HepG2 (cell line): ENCODE results near the gene PACS1. TPM values are rescaled to one million over a fixed set of nuclear protein-coding genes. Genes with fewer than 3 reads are reported as not detected.

ENCODE experiments used
- AGO1 ChIP-seq: fragments of 200-400 bp; formaldehyde crosslinking; IDR thresholded peaks from 2 replicates; pipeline ENCODE4 v1.6.1; 2017; ENCODE audit warnings: mild to moderate bottlenecking, low read depth, low read length, moderate library complexity; ENCODE audit not compliant: poor library complexity, severe bottlenecking
- CC2D1A ChIP-seq: sonication (generic); formaldehyde crosslinking; IDR thresholded peaks from 2 replicates; pipeline ENCODE4 v1.8.1; 2023; ENCODE audit warnings: mild to moderate bottlenecking, missing genetic modification reagents
- KDM6A ChIP-seq: IDR thresholded peaks from 2 replicates; pipeline ENCODE4 v1.6.1; 2016; ENCODE audit warnings: low read depth
- NCOA5 ChIP-seq: sonication (generic); formaldehyde crosslinking; IDR thresholded peaks from 2 replicates; pipeline ENCODE4 v1.4.0; 2020; ENCODE audit warnings: missing genetic modification reagents
- RAD51 ChIP-seq: fragments of 450-650 bp; IDR thresholded peaks from 2 replicates; pipeline ENCODE4 v1.6.1; 2016; ENCODE audit warnings: borderline replicate concordance
- RFXAP ChIP-seq: sonication (generic); formaldehyde crosslinking; IDR thresholded peaks from 2 replicates; pipeline ENCODE4 v1.4.0; 2020; ENCODE audit warnings: missing genetic modification reagents, borderline replicate concordance
- RXRB ChIP-seq: IDR thresholded peaks from 2 replicates; pipeline ENCODE4 v1.6.1; 2016; ENCODE audit warnings: borderline replicate concordance, missing genetic modification reagents, missing compliant biosample characterization
- SALL2 ChIP-seq: sonication (generic); formaldehyde crosslinking; IDR thresholded peaks from 2 replicates; pipeline ENCODE4 v1.8.1; 2023; ENCODE audit warnings: mild to moderate bottlenecking, missing genetic modification reagents, inconsistent platforms
- ZFAT ChIP-seq: sonication (generic); formaldehyde crosslinking; conservative IDR thresholded peaks from 2 replicates; pipeline ENCODE4 v1.8.1; 2023; ENCODE audit warnings: missing genetic modification reagents, inconsistent platforms
- ZNF180 ChIP-seq: sonication (generic); formaldehyde crosslinking; IDR thresholded peaks from 2 replicates; pipeline ENCODE4 v1.4.0; 2020; ENCODE audit warnings: low read depth, missing genetic modification reagents, borderline replicate concordance
- ZNF33A ChIP-seq: sonication (generic); formaldehyde crosslinking; IDR thresholded peaks from 2 replicates; pipeline ENCODE4 v1.5.1; 2020; ENCODE audit warnings: missing genetic modification reagents, mild to moderate bottlenecking, moderate library complexity, borderline replicate concordance
- ZNF776 ChIP-seq: sonication (generic); formaldehyde crosslinking; IDR thresholded peaks from 2 replicates; pipeline ENCODE4 v1.4.0; 2020; ENCODE audit warnings: mild to moderate bottlenecking, missing genetic modification reagents
- polyA plus RNA-seq, 8 experiments: library from polyadenylated mRNA; depleted of rRNA in 3 of 8; stranded (reverse) in 7 of 8; unstranded in 1 of 8; fragments of >200 nt; fragmentation: Illumina TruSeq in 4 of 8; extraction: Trizol in 4 of 8; gene quantifications; 2 replicates each; pipeline versions ENCODE4 v1.2.1 to v1.2.3, GENCODE V29; 2011 to 2016; ENCODE audit warnings: low read depth in 4 of 8, missing spikeins in 1 of 8, mixed read lengths in 1 of 8; ENCODE audit not compliant: insufficient read depth in 1 of 8
- total RNA-seq, 5 experiments: library from RNA; depleted of rRNA; stranded (reverse); fragments of >200 nt; fragmentation: Illumina TruSeq; extraction: Trizol; gene quantifications; 2 replicates each; pipeline ENCODE4 v1.2.3, GENCODE V29; 2016; ENCODE audit warnings: low read depth in 1 of 5
- TF ChIP-seq, protein P1 (sequence below): sonication (generic); formaldehyde crosslinking; IDR thresholded peaks from 2 replicates; pipeline ENCODE4 v1.9.0; 2021; ENCODE audit warnings: missing genetic modification reagents, mild to moderate bottlenecking, borderline replicate concordance
- TF ChIP-seq, protein P2 (sequence below): sonication (generic); formaldehyde crosslinking; IDR thresholded peaks from 2 replicates; pipeline ENCODE4 v1.4.0; 2020; ENCODE audit warnings: mild to moderate bottlenecking, missing genetic modification reagents
- TF ChIP-seq, protein P3 (sequence below): IDR thresholded peaks from 2 replicates; pipeline ENCODE4 v1.6.1; 2016; ENCODE audit warnings: missing genetic modification reagents, missing compliant biosample characterization

The PACS1 gene
- total and polyA plus RNA-seq, 2 of the 13 experiments (the other 11 are each of a cell fraction or from before 2014, with no cell fraction given): 7.6 to 8.6 TPM

DNA sequence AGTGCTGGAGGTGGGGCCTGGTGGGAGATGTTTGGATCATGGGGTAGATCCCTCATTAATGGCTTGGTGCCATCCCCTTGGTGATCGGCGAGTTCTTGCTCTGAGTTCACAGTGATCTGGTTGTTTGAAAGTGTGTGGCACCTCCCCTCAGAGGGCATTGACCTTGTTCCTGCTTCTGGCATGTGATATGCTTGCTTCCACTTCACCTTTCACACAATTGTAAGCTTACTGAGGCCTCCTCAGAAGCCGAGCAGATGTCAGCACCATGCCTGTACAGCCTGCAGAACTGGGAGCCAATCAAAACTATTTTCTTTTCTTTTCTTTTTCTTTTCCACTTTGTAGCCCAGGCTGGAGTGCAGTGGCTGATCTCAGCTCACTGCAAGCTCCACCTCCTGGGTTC is 32.7 kb upstream of the PACS1 start (continued):
- TF ChIP-seq, protein P1, sequence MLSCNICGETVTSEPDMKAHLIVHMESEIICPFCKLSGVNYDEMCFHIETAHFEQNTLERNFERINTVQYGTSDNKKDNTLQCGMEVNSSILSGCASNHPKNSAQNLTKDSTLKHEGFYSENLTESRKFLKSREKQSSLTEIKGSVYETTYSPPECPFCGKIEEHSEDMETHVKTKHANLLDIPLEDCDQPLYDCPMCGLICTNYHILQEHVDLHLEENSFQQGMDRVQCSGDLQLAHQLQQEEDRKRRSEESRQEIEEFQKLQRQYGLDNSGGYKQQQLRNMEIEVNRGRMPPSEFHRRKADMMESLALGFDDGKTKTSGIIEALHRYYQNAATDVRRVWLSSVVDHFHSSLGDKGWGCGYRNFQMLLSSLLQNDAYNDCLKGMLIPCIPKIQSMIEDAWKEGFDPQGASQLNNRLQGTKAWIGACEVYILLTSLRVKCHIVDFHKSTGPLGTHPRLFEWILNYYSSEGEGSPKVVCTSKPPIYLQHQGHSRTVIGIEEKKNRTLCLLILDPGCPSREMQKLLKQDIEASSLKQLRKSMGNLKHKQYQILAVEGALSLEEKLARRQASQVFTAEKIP (CRISPR knock-in tag): no peak
- TF ChIP-seq CC2D1A (CRISPR knock-in tag) (no peak), ZNF776 (CRISPR knock-in tag) (peak; percentile 54; the same call in 1 of the 2 replicates), SALL2 (no peak), ZNF33A (CRISPR knock-in tag) (no peak), AGO1 (no peak), KDM6A (no peak), RFXAP (CRISPR knock-in tag) (no peak), ZNF180 (CRISPR knock-in tag) (no peak), RXRB (CRISPR knock-in tag) (peak; percentile 85), RAD51 (no peak), ZFAT (CRISPR knock-in tag) (no peak), NCOA5 (CRISPR knock-in tag) (no peak)
- TF ChIP-seq, protein P2, sequence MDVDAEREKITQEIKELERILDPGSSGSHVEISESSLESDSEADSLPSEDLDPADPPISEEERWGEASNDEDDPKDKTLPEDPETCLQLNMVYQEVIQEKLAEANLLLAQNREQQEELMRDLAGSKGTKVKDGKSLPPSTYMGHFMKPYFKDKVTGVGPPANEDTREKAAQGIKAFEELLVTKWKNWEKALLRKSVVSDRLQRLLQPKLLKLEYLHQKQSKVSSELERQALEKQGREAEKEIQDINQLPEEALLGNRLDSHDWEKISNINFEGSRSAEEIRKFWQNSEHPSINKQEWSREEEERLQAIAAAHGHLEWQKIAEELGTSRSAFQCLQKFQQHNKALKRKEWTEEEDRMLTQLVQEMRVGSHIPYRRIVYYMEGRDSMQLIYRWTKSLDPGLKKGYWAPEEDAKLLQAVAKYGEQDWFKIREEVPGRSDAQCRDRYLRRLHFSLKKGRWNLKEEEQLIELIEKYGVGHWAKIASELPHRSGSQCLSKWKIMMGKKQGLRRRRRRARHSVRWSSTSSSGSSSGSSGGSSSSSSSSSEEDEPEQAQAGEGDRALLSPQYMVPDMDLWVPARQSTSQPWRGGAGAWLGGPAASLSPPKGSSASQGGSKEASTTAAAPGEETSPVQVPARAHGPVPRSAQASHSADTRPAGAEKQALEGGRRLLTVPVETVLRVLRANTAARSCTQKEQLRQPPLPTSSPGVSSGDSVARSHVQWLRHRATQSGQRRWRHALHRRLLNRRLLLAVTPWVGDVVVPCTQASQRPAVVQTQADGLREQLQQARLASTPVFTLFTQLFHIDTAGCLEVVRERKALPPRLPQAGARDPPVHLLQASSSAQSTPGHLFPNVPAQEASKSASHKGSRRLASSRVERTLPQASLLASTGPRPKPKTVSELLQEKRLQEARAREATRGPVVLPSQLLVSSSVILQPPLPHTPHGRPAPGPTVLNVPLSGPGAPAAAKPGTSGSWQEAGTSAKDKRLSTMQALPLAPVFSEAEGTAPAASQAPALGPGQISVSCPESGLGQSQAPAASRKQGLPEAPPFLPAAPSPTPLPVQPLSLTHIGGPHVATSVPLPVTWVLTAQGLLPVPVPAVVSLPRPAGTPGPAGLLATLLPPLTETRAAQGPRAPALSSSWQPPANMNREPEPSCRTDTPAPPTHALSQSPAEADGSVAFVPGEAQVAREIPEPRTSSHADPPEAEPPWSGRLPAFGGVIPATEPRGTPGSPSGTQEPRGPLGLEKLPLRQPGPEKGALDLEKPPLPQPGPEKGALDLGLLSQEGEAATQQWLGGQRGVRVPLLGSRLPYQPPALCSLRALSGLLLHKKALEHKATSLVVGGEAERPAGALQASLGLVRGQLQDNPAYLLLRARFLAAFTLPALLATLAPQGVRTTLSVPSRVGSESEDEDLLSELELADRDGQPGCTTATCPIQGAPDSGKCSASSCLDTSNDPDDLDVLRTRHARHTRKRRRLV (CRISPR knock-in tag): no peak
- TF ChIP-seq, protein P3, sequence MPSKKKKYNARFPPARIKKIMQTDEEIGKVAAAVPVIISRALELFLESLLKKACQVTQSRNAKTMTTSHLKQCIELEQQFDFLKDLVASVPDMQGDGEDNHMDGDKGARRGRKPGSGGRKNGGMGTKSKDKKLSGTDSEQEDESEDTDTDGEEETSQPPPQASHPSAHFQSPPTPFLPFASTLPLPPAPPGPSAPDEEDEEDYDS (CRISPR knock-in tag): no peak
